ENCODE data around the gene SNX5.

- TF ChIP-seq REST (IDR thresholded peaks at IDR 0.05; ENCODE audit: borderline replicate concordance in 1 of 2, low read depth in 1 of 2, low read length in 2 of 2) (no peak), EZH2 (conservative IDR thresholded peaks at IDR 0.05; ENCODE audit: low read depth, low read length) (no peak), RNF2 (conservative IDR thresholded peaks at IDR 0.05; ENCODE audit: low read depth) (no peak), CTCF (CRISPR knock-in tag; IDR thresholded peaks at IDR 0.05) (no peak), ZNF775 (CRISPR knock-in tag; IDR thresholded peaks at IDR 0.05; ENCODE audit: borderline replicate concordance) (no peak), ZNF660 (CRISPR knock-in tag; IDR thresholded peaks at IDR 0.05; ENCODE audit: borderline replicate concordance, low read depth) (no peak), ZNF780A (CRISPR knock-in tag; IDR thresholded peaks at IDR 0.05) (no peak), ZNF558 (CRISPR knock-in tag; IDR thresholded peaks at IDR 0.05; ENCODE audit: borderline replicate concordance) (no peak), ZNF777 (CRISPR knock-in tag; IDR thresholded peaks at IDR 0.05) (no peak)
- TF ChIP-seq, protein P1, sequence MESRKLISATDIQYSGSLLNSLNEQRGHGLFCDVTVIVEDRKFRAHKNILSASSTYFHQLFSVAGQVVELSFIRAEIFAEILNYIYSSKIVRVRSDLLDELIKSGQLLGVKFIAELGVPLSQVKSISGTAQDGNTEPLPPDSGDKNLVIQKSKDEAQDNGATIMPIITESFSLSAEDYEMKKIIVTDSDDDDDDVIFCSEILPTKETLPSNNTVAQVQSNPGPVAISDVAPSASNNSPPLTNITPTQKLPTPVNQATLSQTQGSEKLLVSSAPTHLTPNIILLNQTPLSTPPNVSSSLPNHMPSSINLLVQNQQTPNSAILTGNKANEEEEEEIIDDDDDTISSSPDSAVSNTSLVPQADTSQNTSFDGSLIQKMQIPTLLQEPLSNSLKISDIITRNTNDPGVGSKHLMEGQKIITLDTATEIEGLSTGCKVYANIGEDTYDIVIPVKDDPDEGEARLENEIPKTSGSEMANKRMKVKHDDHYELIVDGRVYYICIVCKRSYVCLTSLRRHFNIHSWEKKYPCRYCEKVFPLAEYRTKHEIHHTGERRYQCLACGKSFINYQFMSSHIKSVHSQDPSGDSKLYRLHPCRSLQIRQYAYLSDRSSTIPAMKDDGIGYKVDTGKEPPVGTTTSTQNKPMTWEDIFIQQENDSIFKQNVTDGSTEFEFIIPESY (CRISPR knock-in tag; IDR thresholded peaks at IDR 0.05), result no peak
Measured at GRCh38 chr20:18004384-18005031, 35.9 kb upstream of the SNX5 start.
